Keratinocyte (primary cell): ENCODE data around the gene INO80D.

Source experiments
- EZH2 ChIP-seq: IDR thresholded peaks from one replicate; pipeline ENCODE4 v1.6.1; 2012; ENCODE audit warnings: inconsistent platforms, mild to moderate bottlenecking, low read length, moderate library complexity
- TF ChIP-seq, protein P1 (sequence below), 3 experiments: IDR thresholded peaks in 1 of 3; conservative IDR thresholded peaks in 1 of 3; optimal IDR thresholded peaks in 1 of 3; 2 replicates in 2 of 3; 3 replicates in 1 of 3; pipeline versions ENCODE3 to v1.5.1; 2011; ENCODE audit warnings: low read length in 3 of 3, mild to moderate bottlenecking in 3 of 3, moderate library complexity in 2 of 3, control low read depth in 1 of 3, inconsistent platforms in 1 of 3; ENCODE audit not compliant: insufficient read depth in 2 of 3; ENCODE audit errors: extremely low read depth in 1 of 3

DNA sequence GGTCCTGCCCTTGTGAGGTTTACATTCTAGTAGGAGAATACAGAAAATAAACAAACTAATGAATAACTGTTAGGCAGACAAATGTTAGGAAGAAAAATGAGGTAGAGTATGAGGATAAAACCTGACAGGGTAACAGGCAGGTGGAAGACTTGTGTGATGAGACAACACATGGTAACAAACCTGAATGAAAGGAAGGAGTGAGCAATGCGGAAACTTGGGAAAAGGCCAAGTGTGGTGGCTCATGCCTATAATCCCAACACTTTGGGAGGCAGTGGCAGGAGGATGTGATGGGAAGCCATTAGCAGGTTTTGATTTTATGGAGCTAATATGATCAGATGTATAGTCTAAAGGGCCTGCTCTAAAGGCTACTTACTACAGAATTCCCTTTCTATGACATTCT lies 74.2 kb downstream of the INO80D start:
- TF ChIP-seq, protein P1, sequence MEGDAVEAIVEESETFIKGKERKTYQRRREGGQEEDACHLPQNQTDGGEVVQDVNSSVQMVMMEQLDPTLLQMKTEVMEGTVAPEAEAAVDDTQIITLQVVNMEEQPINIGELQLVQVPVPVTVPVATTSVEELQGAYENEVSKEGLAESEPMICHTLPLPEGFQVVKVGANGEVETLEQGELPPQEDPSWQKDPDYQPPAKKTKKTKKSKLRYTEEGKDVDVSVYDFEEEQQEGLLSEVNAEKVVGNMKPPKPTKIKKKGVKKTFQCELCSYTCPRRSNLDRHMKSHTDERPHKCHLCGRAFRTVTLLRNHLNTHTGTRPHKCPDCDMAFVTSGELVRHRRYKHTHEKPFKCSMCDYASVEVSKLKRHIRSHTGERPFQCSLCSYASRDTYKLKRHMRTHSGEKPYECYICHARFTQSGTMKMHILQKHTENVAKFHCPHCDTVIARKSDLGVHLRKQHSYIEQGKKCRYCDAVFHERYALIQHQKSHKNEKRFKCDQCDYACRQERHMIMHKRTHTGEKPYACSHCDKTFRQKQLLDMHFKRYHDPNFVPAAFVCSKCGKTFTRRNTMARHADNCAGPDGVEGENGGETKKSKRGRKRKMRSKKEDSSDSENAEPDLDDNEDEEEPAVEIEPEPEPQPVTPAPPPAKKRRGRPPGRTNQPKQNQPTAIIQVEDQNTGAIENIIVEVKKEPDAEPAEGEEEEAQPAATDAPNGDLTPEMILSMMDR (optimal IDR thresholded peaks at IDR 0.05 in 1 of 3, IDR thresholded peaks at IDR 0.05 in 1 of 3, conservative IDR thresholded peaks at IDR 0.05 in 1 of 3; ENCODE audit: extremely low read depth in 1 of 3, insufficient read depth in 2 of 3, low read length in 3 of 3): no peak
- no peak for TF ChIP-seq EZH2
